Esophagus muscularis mucosa (tissue), 4 donors: ENCODE measurements around the gene NR1H2.

ENCODE experiments used
- CTCF ChIP-seq, 3 experiments: fragments of 200-600 bp in 2 of 3; fragments of 450-650 bp in 1 of 3; sonication (generic) in 2 of 3; IDR thresholded peaks; one replicate each; pipeline ENCODE4 v1.5.1; 2017 to 2019; ENCODE audit warnings: antibody characterized with exemption in 3 of 3, mild to moderate bottlenecking in 2 of 3, moderate library complexity in 1 of 3
- EP300 ChIP-seq: sonication (generic); formaldehyde crosslinking; IDR thresholded peaks from one replicate; pipeline ENCODE4 v1.6.1; 2017; ENCODE audit warnings: antibody characterized with exemption
- POLR2A ChIP-seq: fragments of 450-650 bp; IDR thresholded peaks from one replicate; pipeline ENCODE4 v1.6.1; 2017; ENCODE audit warnings: antibody characterized with exemption, moderate library complexity, mild to moderate bottlenecking, low read depth
- POLR2AphosphoS5 ChIP-seq, 2 donors: sonication (generic); formaldehyde crosslinking; IDR thresholded peaks; one replicate each; pipeline ENCODE4 v1.6.1; 2017; ENCODE audit warnings: antibody characterized with exemption in 2 of 2

- TF ChIP-seq CTCF (IDR thresholded peaks at IDR 0.05) (no peak), POLR2A (no peak), EP300 (no peak), POLR2AphosphoS5 (IDR thresholded peaks at IDR 0.05) (no peak)
Observed at GRCh38 chr19:50381881-50382729, 5.8 kb downstream of the NR1H2 start.
